Skin epidermis (tissue), 12 donors: ENCODE data around the gene CMYA5.

Source experiments
- H3K27ac ChIP-seq, 21 experiments: fragments of 200-600 bp; sonication (generic) in 11 of 21; one replicate each; pipeline ENCODE4 v1.5.0; 2020; ENCODE audit warnings: mild to moderate bottlenecking in 3 of 21, inconsistent platforms in 2 of 21, moderate library complexity in 2 of 21
- H3K4me3 ChIP-seq, 7 experiments: fragments of 200-600 bp; sonication (generic) in 2 of 7; one replicate each; pipeline ENCODE4 v1.5.0; 2020; ENCODE audit warnings: inconsistent platforms in 2 of 7, mild to moderate bottlenecking in 2 of 7, moderate library complexity in 1 of 7

Gene CMYA5

DNA sequence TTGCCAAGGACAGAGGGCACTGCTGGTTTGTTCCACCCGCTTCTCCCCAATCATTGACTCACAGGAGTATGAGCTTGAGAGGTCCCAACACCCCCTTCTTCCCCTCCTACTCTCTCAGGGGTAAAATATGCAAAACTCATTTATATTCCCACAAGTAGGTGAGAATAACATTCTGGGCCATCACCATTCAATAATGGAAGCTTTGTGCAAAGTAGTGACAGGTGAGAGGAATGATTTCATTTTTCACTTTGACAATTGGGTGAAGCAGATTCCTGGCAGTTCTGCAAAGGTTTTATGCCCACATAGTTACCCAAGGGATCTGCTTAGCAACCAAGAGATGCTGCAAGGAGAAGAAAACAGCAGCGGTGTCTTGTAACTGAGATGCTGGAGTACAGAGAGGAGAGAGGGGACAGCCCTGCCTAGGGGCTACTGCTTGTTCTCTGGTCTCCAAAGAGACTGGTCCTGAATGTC, 137.6 kb downstream of the CMYA5 start:
- Histone ChIP-seq H3K27ac (no peak overlapping the region), H3K4me3 (no peak overlapping the region)

DNA sequence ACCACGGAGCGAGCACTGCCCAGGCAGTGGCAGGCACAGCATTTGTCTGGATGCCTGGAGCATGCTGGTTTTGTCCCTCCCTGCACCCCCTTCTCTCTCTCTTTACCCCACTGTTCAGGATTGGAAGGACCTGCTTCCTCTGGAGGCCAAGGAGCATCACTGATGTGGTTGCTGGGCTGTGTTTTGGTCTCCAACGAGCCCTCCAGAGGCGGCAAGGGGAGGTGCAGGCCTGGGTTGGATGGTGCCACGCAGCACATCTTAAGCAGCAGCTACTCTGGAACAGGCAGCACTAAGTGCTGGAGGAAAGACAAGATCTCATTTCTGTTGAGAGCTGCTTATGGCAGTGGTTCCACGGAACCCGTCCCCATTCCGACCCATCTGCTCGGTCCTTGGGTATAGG, 139.6 kb downstream of the CMYA5 start:
- Histone ChIP-seq H3K4me3 (no peak overlapping the region), H3K27ac (no peak overlapping the region)

DNA sequence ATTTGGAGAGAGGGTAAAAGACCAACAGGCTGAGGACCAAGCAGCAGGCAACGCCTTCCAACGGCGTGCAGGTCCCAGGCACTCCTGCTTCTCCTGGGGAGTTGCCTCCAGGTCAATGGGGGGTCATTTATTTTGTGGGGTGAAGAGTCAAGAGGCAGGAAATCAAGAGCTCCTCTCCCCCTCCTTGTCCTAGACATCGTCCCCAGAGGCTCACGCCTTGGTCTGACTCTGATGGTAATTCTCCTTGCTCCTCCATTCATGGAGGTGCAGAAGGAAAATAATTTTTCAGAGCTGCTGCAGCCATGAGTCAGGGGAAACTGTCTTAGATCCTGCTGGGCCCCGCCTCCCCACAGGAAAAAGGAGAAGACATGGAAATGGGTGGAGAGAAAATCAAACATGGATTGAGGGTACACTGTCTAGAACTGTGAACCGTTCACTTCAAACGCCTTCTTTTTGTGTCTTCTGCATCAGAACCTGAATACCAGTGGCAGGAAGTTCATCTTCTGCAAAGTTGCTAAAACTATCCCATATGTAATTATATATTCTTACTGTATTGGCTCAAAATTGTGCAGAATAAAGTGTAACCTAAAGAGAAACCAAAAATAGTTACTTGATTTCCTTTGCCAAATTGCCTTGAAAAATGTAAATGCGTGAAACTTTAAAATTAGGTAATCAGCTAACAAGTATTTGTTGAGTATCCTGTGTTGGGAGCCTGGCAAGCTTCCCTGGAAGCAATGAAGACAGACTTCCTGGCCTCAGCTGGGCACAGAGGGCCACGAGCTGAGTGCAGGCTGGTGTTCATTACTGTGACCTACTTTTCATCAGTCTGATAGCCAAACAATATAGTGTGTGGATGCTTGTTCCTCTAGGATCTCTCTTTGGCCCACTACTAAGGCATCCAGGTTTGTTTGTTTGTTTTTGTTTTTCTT, 142.0 kb downstream of the CMYA5 start:
- Histone ChIP-seq H3K27ac (no peak overlapping the region), H3K4me3 (no peak overlapping the region)

DNA sequence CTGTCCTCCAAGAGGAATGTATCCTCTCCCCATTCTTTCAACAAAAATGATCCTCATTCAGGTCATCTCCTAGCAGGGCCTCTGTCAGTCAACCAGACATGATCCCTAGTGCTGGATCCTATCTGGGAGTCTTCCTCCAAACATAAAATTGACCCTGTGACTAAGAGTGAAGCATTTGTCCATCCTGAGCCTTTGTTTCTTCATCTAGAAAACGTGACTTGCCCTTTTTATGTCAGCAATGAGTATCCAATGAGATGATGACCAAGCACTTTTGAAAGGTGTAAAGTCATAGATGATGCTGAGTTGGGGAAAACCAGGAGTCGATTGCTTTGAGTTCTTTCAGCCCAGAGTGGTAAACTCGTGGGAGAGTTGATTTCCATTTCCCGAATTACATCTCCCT, 143.3 kb downstream of the CMYA5 start:
- Histone ChIP-seq H3K27ac (no peak overlapping the region), H3K4me3 (no peak overlapping the region)

- Histone ChIP-seq H3K4me3 (no peak overlapping the region), H3K27ac (no peak overlapping the region)
Measured at GRCh38 chr5:79834098-79834753, 144.6 kb downstream of the CMYA5 start.

GRCh38 chr5:79834754-79835714, 145.4 kb downstream of the CMYA5 start:
- no peak overlapping the region for H3K4me3 ChIP-seq
- H3K27ac ChIP-seq: peak overlapping the region in 1 of 21 experiments; percentile 54

- Histone ChIP-seq H3K4me3 (no peak overlapping the region), H3K27ac (no peak overlapping the region)
Measured at GRCh38 chr5:79837761-79838551, 148.3 kb downstream of the CMYA5 start.

DNA sequence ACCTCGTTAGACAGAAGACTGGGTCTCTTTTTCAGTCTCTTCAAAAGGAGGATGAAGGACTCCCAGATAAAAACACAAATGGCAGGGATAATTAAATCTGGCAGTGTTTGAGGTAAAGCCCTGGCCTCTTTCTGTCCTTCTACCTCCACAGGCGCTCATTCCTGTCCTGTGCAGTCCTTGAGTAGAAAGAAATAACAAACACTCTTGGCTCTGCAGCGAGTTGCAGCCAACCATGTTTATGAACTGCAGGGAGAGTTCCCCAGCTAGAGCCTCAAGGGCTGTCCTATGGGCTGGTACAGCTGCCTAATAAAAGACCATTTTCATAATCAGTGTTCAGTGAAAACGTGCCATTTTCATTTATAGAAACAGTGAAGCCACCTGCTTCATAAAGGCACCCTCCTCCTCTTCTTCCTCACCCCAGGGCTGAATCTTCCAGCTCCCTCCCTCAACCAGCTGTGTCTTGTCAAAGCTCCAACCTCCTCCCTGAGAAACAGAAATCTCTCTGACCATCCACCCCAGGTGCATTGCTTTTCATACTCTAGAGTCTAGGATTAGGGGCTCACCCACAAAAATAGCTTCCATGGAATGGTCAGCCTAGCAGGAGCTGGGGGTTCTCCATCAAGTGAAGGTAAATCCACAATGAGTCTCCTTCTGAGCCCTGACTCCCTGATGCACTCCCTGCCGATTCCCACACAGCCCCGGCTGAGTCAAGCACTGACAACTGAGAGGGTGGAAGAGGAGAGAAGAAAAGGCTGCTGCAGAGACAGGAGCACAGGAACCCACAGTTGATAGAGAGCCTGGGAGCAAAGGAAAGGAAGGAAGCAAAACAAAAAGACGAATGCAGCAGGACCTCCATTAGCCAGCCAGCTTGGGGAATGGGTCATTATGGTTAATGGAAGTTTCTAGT, 150.7 kb downstream of the CMYA5 start:
- no peak overlapping the region for H3K27ac ChIP-seq
- H3K4me3 ChIP-seq: no peak overlapping the region

DNA sequence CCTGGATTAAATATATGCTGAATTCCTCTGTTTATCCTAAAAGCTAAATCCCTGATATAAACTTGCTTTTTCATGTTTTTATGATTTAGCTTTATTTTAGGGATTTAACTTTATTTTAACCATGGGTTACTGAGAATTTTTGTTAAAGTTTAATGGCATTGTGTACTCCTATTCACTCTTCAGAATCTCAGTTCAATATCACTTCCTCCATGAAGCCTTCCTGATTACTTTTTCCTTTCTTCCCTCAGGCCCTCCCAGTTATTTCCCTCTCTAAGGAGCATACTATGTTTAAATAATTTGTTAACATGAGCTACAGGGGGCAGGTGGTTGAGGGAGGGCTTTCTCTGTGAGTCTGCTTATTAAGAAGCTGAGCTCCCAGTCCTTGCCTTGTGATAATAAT, 151.5 kb downstream of the CMYA5 start:
- Histone ChIP-seq H3K27ac (no peak overlapping the region), H3K4me3 (no peak overlapping the region)

DNA sequence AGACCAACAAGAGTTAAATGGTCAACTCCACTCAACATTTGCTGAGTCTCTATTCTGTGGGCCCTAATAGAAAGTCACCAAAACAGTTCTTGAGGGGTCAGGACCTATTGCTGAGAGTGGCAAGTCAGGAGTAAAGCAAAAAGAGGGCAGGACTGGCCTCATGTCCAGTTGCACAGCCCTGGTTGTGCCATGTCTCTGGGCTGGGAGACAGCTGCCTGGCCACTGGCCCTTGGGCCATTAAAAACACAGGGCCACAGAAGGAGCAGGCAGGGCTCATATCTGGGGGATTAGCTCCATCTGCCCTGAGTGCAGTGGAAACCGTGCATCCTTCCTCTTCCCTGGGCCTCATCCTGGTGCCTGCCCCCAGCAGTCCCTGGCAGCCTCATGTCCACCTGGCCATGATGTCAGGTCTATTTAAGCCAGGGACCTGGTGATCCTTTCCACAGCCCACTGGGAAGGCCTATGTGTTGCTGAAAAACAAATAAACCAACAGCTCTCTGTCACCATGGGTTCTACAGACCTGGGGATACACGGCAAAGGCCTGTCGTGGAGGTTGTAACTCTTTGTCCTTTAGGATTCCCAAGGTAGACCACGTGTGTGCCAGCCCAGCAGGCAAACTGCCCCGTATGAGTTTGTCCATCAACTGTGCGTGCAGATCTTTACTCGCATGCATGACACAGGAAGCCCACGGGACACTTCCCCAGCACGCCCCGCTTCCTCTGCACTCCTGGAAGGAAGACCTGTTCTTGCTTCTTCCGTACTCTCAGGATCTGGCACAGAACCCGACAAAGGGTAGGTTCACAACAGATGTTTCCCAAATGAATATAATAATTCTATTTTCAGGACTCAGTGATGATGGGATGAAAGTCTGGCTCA, 152.6 kb downstream of the CMYA5 start:
- no peak overlapping the region for H3K27ac ChIP-seq

DNA sequence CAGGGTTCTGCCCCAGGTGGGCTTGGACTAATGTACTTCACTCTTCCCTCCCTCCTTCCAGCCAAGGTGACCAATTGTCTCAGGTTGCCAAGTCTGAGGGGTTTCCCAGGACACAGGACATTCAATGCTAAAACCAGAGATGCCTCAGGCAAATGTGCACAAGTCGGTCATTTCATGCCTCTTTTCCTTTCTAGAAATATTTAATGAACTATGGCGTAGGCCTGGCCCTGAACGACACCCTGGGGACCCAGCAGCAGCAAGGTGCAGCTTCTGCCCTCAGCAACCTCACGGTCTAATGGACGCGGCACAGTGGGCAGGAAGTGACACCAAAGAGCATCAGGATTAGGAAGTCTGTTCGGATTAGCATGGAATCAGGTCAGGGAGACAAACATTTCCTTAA, 153.4 kb downstream of the CMYA5 start:
- Histone ChIP-seq H3K4me3 (no peak overlapping the region), H3K27ac (no peak overlapping the region)

More for the DNA sequence above, 152.6 kb downstream of the CMYA5 start:
- H3K4me3 ChIP-seq: no peak overlapping the region

- no peak overlapping the region for H3K4me3 ChIP-seq
- no peak overlapping the region for H3K27ac ChIP-seq
Measured at GRCh38 chr5:79843450-79844388, 154.1 kb downstream of the CMYA5 start.

- Histone ChIP-seq H3K27ac (peak overlapping the region in 4 of 21 experiments; percentile 3 to 68 (median 34)), H3K4me3 (no peak overlapping the region)
Measured at GRCh38 chr5:79844571-79844970, 154.9 kb downstream of the CMYA5 start.

DNA sequence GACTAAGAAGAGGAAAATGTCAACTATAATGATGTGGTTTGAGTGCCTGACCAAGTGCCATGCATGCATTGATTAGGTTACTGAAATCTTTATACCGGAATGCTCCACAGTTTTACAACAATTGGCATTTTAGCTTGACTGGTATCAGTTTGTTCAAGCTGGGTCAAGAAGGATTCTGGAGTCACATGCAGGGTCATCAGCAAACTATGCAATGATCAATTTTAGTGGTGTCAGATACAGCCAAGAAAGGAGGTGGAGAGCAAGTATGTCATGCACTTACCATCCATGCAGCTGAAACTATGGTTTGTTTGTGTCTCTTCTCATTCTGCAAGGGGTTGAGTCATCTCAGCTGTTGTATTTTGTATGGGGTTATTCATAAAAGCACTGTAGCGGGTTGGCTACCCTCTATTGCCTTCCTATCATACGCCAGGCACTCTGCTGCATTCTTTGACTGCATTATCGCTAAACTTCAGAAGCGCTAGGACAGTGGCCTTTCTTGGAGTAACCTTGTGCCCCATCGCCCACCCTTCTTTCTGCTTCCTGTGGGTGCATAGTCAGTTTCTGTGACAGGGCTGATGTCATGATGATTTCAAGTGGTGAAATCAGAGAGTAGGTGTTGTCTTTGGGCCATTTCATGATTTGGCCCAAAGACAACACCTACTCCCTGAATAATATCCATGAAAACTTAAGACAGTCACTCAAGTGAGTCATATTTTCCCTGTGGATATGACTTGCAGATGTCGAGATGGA, 156.0 kb downstream of the CMYA5 start:
- Histone ChIP-seq H3K4me3 (no peak overlapping the region), H3K27ac (peak overlapping the region in 6 of 21 experiments; percentile 11 to 68 (median 37))

GRCh38 chr5:79846198-79846521, 156.5 kb downstream of the CMYA5 start:
- Histone ChIP-seq H3K27ac (peak overlapping the region in 3 of 21 experiments; percentile 32 to 68 (median 38)), H3K4me3 (no peak overlapping the region)
